GM18519 (cell line): Measurements from ENCODE around the gene NYNRIN.
A peak's percentile ranks its signal among the peaks of the same experiment; 100 is the strongest.

Source experiments
- ATAC-seq: cut with Tn5 transposase; IDR thresholded peaks from one replicate; pipeline ENCODE4 v1.9.1; 2021; ENCODE audit warnings: mild to moderate bottlenecking, moderate library complexity; ENCODE audit not compliant: unreplicated experiment, low FRiP score

The NYNRIN gene

DNA sequence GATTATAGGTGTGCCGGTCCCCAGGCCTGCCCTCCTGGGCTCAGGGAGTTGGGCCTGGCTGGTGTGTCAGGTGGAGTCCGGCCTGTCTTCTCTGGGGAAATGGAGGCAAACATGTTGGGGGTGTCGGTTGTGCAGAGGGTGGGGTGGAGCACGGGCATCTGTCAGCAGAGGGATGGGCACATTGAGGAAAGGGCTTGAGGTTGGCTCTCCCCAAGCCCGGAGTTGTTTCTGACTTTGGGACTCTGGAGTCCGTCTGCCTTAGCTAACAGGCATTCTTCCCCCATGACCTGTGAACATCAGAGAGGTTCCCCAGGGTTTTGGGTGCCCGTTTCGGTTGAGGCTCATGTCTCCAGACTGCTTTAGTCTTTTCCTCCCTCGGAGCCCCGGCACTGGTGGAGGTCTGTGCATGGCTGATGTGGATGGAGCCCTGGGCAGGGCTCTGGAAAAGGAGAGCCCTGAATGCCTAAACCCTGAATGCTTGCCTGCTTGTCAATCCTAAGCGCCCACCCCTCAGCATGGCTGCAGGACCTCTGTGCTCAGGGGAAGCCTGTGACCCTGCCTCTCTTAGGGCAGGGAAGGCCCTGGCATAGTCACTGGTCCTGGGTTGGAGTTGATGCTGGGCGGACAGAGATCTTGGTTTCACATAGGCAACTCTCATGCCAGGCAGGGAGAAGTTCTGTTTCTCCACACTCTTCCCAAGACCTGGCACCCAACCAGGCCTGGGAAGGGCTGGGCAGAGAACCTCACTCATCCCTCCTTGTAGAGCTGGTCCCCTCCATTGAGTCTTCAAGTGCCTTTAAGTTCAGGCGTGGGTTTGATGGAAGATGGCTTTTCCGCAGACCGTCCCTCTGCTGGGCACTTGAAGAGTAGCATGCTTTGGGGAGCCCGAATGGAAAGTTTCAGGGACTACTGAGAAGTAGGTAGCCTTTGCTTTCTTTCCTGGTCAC, 12.9 kb downstream of the NYNRIN start:
- ATAC-seq, result peak; percentile 62

GRCh38 chr14:24414077-24414476, 15.3 kb downstream of the NYNRIN start:
- no peak for ATAC-seq

DNA sequence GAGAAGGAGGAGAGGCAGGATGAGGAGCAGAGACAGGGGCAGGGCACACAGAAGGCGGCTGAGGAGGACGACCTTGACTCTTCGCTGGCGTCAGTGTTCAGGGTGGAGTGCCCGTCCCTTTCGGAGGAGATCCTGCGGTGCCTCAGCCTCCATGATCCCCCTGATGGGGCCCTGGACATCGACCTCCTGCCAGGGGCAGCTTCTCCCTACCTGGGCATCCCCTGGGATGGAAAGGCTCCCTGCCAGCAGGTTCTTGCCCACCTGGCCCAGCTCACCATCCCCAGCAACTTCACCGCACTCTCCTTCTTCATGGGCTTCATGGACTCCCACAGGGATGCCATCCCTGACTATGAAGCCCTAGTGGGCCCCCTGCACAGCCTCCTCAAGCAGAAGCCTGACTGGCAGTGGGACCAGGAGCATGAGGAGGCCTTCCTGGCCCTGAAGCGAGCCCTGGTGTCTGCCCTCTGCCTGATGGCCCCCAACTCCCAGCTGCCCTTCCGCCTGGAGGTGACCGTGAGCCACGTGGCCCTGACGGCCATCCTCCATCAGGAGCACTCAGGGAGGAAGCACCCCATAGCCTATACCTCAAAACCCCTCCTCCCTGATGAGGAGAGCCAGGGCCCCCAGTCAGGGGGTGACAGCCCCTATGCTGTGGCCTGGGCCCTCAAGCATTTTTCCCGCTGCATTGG, 16.1 kb downstream of the NYNRIN start:
- ATAC-seq, result no peak

- no peak for ATAC-seq
Measured at GRCh38 chr14:24415421-24416253, 16.8 kb downstream of the NYNRIN start.

DNA sequence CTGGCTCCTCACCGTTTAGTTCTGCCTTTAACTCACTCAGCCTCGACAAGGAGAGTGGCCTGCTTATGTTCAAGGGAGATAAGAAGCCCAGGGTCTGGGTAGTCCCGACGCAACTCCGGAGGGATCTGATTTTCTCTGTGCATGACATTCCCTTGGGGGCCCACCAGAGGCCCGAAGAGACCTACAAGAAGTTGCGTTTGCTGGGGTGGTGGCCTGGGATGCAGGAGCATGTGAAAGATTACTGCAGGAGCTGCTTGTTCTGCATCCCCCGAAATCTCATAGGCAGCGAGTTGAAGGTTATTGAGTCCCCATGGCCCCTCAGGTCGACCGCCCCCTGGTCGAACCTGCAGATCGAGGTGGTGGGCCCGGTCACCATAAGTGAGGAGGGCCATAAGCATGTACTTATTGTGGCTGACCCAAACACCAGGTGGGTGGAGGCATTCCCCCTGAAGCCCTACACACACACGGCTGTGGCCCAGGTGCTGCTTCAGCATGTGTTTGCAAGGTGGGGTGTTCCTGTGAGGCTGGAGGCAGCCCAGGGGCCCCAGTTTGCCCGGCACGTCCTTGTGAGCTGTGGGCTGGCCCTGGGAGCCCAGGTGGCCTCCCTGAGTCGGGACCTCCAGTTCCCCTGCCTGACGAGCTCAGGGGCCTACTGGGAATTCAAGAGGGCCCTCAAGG, 17.6 kb downstream of the NYNRIN start:
- ATAC-seq, result no peak

DNA sequence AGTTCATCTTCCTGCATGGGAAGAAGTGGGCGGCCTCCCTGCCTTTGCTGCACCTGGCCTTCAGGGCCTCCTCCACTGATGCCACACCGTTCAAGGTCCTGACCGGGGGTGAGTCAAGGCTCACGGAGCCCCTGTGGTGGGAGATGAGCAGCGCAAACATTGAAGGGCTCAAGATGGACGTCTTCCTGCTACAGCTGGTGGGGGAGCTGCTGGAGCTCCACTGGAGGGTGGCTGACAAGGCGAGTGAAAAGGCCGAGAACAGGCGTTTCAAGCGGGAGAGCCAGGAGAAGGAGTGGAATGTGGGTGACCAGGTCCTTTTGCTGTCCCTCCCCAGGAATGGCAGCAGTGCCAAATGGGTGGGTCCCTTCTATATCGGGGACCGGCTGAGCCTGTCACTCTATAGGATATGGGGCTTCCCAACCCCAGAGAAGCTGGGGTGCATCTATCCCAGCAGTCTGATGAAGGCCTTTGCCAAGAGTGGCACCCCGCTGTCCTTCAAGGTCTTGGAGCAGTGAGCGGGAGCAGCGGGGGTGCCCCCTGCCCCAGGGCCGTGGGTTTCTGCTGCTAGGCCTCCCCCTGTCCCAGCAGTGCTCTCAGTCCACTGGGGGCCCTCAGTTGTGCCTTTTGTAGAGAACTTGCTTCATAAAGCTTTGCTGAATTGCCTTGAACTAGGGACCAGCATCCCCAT, 18.3 kb downstream of the NYNRIN start:
- no peak for ATAC-seq

DNA sequence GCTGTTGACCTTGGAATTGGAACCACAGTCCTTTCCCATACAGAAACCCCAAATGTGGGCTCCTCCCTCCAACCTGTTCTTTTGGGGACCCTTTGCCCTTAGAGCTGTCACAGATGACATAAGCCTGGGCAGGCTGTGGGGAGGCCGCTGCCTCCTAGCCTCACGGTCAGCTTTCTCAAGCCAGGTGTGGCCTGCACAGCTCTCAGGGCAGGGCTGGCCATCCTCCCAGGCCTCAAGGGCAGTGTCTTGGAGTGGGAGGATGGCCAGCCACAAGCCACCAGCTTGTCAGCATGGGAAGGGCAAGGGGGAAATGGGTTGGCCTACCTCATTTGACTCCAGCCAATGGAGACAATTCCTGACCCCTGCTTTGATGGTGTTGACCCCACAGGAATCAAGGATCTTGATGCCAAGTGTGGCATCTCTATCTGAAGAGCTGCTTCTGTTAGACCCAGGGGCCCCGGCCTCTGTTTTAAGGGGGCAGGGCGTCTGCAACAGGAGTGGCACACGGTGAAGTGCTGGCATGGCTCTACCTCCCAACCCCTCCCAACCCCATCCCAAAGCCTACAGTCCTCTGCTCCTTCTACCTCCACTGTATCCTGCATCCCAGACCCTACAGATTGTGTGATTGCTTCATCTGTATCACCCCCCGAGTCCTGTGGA, 19.2 kb downstream of the NYNRIN start:
- ATAC-seq, result no peak

DNA sequence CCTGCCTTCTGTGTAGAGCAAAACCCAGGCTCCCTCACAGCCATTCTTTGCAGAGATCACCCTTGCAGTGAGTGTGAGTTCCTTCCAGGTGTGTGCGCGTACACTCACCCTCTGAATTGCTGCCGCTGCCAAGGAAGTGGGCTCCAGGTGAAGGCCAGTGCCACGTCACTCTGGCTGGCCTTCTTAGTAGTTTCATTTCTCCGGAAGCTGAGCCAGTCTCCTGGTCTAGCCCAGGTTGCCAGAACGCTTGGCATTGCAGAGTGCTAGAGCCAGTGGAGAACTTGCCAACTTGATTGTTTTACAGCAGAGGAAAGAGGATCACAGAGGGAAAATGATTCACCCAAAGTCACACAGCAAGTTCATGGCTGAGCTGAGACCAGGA, 19.7 kb downstream of the NYNRIN start:
- ATAC-seq, result no peak

DNA sequence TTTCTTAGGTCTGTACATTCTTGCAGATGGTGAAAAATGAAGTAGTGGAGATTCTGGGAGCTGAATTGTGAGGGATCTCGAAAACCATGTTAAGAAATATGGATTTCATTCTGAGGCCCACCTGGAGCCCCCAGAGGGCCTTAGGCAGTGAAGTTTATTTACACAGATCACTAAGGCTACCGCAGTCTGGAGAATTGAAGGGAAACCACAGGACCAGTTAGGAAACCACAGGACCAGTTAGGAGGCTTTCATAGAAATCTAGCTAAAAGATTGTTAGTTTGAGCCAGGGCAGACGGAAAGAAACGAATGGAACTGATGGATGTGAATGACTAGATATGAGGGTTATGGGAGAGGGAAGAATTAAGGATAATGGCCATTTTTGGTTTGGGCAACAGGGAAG, 23.5 kb downstream of the NYNRIN start:
- ATAC-seq, result no peak

DNA sequence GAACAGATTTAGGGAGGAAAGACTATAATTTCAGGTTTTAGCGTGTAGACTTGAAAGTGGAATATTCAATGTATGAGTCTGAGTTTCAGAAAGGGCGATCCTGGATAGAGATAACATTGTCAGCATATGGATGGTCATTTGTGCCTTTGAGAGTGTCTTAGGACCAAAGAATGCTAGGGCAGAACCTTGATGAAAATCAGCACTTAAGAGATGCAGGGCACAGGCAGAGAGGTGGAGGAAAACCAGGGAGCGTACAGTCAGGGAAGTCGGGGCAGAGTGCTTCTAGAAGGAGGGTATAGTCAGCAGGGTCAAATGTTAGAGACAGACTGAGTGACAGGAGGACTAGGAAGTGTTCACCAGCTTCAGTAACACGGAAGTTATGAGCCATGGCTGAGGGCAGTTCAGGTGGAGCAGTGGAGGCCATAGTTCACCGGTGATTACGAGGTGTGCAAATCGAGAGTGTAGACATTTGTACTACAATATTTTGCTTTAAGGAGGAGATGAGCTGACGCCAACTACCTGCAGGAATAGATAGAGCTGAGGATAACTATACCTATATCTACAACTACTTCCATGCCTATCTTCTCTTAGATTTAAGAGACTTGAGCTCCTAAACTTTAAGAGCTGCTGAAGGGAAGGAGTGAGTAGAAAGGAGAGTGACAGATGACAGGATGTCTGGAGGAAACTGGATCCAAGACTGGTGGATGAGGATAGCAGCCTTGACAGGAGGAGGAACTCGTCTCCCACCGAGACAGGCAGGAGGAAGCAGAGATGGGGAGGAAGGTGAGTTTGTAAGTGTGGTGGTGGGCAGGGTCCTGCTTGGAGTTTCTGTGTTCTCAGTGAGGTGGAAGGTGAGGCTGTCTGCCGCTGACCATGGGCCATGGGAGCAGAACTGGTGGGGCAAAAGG, 24.1 kb downstream of the NYNRIN start:
- no peak for ATAC-seq

DNA sequence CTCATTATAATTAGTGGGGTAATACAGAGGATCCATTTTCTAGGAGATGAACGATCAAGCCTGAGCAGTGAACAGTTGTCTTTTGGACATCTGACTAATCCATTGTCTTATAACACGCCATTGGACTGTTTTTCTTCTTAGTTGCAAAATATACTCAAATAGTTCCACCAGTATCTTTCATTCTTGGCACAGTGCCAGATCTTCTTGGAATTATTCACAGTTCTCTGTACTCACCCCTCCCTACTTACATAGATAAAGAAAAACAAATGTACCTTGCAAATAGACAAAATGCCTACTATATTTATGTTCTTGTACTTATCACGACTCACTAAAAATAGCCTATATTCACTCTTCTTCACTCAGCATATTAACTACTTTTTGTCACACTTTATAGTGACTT, 26.9 kb downstream of the NYNRIN start:
- no peak for ATAC-seq

GRCh38 chr14:24426150-24426911, 27.5 kb downstream of the NYNRIN start:
- no peak for ATAC-seq

- ATAC-seq, result no peak
Measured at GRCh38 chr14:24426912-24427536, 28.2 kb downstream of the NYNRIN start.

GRCh38 chr14:24427537-24428508, 29.0 kb downstream of the NYNRIN start:
- no peak for ATAC-seq

GRCh38 chr14:24428628-24429394, 30.0 kb downstream of the NYNRIN start:
- ATAC-seq, result no peak
